GM18909 (cell line): Measurements from ENCODE around the gene FKBP9.
"Not testable (repeated sequence)": the region's sequence is repeated elsewhere in the genome, so short reads cannot be mapped to it uniquely, and the experiment has no call there.

ENCODE experiments used
- ATAC-seq: cut with Tn5 transposase; IDR thresholded peaks from one replicate; pipeline ENCODE4 v1.9.1; 2021; ENCODE audit warnings: mild to moderate bottlenecking; ENCODE audit not compliant: unreplicated experiment, poor library complexity

Gene FKBP9

DNA sequence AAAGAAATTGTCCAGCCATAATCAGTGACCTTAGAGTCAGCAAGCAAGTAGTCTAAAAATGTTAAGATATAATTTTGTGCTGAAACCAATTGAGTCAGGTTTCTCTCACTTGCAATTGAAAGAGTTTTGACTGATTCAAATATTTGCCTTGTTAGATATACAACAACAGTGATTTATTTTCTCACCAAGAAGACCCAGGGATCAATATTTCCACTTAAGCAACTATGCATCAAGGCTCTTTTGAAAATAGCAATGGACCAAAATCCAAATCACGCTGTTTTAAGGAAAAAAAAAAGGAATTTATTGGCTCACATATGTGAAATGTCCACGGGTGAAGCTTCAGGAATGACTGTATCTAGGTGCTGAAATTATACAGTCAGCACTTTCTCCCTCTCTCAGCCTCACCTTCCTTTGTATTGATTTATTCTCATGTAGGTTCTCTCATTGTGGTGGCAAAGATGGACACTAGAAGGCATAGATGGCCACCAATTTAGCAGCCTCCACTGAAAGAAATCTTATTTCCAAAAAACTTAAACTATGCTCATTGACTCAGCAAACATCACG, 9.7 kb upstream of the FKBP9 start:
- ATAC-seq, result no peak

DNA sequence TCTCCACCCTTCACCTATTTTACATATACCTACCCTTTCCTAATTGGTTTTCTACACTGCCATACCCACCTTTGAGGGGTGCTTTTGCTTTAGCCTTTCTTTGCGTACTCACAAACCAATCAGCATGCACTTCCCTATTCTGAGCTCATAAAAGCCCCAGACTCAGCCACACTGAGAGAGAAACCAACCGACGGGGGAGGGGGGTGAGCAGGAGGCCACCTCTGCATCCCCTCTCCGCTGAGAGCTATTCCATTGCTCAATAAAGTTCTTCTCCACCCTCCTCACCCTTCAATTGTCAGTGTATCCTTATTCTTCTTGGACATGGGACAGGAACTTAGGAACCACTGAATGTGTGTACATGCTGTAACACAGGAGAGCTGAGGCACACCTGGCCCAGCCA, 9.0 kb upstream of the FKBP9 start:
- no peak for ATAC-seq

DNA sequence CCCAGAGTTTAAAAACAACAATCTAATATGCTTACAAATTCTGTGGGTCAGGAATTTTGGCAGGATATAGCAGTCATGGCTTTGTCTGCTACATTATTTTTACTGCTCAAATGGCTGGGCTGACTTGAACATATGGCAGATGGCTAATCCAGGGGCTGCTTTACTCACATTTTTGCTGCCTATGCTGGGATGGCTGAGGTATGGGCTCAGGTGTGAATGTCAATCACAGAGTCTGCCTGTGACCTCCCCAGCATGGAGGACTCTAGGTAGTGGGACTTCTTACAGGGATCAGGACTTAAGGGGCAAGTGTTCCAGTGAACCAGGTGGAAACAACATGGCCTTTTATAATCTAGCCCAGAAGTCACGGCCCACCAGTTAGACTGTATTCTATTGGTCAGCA, 4.4 kb upstream of the FKBP9 start:
- no peak for ATAC-seq

DNA sequence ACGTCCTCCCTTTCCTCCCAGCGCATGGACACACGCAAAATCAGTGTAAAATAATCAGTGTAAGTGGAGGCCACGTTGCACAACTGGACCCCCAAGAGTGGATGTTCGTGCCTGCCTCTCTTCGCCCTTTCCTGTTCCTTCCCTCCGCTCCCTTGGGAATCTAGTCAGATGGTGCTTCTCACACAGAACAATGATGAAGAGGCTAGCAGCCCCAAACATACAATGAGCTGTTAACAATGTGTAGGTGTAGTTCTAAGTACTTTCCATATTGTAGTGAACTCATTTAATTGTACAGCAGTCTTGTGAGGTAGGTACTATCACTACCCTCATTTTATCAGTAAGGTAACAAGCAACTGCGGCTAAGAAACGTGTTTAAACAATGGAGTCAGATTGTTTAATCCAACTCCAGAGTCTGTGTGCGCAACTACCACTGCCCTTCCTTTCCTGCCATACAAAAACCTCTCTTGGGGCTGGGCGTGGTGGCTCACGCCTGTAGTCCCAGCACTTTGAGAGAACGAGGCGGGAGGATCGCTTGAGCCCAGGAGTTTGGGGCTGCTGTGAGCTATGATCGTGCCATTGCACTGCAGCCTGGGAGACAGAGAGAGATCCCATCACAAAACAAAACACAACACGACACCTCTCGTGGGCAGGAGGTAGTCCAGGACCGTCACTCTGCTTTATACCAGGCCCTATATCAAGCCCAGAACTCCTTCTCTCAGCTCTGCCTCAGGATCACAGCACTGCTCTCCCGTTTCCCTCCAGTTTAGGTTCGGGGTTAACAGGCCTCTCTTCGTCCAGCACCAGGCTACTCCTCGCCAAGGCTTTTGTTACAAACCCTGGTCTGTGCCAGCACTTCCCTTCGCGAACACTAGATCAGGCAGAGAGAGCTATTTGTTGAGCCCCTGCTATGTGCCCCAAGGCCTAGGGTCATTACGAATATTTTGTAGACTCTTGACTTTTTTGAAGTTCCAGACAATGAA, 1.1 kb downstream of the FKBP9 start:
- no peak for ATAC-seq

DNA sequence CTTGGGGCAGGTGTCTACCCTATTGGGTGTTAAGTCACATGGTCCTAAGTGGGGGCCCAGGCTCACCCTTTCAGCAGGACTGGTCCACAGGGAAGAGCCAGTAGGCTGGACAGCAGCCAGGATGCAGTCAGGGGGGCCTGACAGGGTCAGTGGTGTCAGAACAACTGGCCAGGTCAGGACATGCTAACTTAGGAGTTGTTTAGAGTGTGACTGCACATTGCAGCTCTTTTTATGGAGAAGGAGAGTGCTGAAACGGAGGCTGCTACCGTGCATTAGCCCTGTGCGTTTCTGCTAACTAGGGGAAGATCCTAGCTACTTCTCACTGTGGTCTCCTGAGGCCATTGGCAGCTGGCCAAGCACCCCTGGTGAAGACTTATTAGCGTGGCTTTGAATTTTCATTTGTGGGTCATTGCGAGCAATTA, 6.7 kb downstream of the FKBP9 start:
- not testable (repeated sequence) for ATAC-seq

DNA sequence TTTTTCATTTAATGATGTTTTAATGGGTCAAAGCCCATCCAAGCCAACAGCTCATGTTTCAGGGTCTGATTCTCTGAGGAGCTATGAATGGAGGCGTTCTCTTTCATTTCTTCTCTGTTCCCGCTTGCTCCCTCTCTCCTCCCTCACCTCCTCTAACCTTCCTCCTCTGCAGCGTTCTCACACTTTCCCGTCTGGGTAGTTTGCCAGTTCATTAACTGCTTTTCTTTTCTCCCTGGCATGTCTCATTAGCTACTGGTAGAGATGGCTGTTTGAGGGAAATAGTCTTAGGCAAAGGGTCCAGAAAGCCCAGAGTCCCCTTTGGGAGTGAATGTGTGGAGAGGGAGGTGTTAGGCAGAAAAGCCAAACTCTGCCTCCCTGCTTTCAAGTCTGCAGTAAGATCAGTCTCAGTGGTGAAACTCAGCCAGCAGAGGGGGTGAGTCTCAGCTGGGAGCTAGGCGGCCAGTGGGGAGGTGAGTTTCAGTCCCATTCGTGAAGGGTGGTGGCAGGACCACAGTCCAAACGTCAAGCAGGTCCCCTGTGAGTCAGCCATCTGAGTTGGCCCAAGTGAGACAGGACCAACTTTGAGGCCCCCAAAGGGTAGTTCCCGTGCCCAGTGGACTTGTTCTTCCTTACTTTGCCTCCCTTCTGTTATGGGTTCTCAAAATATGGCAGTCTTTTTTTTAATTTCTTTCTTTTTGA, 7.4 kb downstream of the FKBP9 start:
- peak; percentile 99 for ATAC-seq

DNA sequence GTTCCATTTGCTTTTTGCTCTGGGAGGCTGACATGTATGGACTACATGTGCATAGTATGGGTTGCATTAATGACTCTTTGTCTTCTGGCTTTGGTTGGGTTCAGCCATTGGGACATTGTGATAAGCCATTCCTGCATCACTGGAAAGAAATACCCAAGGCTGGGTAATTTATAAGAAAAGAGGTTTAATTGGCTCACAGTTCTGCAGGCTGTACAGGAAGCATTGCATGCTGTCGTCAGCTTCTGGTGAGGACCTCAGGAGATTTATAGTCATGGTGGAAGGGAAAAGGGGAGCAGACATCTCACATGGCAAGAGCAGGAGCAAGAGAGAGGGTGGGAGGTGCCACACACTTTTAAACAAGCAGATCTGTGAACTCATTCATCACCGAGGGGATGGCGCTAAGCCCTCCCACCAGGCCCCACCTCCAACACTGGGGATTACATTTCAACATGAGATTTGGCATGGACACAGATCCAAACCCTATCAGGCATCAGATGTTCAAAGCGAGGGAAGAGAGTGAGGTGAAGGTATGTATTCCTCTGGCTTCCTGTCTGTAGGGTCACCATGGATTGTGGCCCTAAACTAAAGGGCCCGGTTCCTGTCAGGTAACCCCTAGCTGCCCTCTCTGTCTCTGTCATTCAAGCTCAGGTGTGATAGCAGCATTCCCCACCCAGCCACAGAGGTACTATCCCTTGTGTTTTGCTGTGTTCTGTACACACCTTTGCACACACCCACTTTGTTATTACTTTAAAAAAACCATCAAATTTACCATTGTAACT, 9.4 kb downstream of the FKBP9 start:
- not testable (repeated sequence) for ATAC-seq

DNA sequence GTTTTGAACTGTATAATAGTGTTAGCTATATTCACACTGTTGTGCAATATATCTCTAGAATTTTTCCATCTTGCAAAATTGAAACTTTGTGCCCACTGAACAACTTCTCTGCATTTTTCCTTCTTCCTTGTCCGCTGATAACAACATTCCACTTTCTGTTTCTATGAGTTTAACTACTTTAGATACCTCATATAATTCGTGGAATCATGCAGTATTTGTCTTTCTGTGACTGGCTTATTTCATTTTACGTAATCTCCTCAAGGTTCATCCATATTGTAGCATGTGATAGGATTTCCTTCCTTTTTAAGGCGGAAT, 10.0 kb downstream of the FKBP9 start:
- not testable (repeated sequence) for ATAC-seq

DNA sequence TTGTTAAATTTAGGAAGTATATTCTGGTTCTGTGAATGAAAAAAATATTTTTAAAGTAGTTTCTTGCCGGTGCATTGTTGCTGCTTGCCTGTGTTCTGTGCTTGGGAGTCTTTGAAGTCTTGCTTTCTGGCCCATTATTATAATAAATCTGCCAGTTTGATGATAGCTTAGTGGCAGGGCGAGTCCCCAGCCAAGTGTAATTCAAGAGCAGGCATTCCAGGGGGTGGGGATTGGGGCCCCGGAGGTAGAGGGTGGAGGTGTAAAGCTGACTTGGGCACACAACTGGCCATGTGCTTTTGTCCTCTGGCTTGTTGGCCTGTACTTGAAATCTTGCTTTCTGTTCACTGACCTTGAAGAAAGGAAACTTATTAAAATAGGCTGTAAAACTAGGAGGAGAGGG, 14.7 kb downstream of the FKBP9 start:
- not testable (repeated sequence) for ATAC-seq

DNA sequence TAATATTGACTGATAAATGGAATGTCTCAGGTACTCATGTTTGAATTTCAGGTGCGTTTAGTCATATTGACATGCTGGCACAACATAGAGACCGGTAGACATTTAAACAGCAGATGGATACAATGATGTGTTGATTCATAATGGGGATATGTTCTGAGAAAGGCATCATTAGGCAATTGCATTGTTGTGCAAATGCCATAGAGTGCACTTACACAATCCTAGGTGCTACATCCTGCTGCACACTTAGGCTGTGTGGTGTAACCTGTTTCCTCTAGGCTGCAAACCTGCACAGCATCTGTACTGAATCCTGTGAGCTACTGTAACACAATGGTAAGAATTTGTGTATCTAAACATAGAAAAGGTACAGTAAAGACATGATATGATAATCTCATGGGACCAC, 19.9 kb downstream of the FKBP9 start:
- not testable (repeated sequence) for ATAC-seq

DNA sequence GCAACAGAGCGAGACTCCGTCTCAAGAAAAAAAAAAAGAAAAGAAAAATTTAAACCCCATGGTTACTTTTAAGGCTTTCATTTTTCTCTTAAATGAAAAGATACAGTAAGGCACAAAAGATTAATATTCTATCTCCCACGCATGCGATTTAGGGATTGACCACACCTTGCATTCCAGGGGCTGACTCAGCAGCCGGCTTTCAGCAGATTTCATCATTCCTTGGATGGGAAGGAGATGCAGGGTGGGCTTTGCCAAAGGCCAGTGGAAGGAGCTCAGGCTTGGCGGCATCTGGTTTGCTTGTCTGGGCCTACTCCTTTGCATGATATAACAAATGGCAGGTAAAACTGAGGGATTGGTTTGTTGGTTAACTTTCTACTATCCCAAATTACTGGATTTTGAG, 22.0 kb downstream of the FKBP9 start:
- not testable (repeated sequence) for ATAC-seq

DNA sequence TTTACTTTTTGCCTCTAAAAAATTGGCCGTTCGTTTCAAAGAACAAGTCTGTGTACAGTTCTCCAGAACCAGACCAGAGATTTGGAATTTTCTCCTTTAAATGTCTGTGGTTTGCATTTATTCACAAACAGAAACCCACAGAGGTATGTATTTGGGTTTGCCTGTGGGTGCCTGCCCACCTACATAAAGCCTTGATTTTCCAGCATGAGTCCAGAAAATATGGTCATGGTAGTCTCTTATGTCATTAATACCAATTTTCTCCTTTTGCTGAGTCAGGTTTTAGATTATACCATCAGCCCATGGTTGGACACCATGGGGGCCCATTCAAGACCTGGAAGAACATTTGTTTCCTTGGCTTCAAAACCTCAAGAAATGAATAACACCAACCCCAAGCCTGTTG, 22.7 kb downstream of the FKBP9 start:
- not testable (repeated sequence) for ATAC-seq

DNA sequence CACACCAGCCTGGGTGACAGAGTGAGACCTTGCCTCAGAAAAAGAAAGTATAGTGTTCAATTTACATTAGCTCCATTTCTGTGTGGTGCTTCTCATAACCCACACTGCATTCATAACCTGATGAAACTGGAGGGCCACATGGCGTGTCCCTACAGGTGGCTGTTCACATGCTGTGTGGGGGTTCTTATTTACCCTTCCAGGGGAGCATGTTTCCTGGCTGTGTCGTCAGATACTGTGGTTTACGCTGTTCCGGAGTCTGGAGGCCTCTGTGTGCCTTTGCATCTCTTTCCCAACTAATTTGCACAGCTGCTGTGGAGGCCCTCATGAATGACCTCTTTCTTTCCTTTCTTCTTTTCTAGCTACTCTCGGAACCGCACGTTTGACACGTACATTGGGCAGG, 30.9 kb downstream of the FKBP9 start:
- ATAC-seq, result peak; percentile 76

DNA sequence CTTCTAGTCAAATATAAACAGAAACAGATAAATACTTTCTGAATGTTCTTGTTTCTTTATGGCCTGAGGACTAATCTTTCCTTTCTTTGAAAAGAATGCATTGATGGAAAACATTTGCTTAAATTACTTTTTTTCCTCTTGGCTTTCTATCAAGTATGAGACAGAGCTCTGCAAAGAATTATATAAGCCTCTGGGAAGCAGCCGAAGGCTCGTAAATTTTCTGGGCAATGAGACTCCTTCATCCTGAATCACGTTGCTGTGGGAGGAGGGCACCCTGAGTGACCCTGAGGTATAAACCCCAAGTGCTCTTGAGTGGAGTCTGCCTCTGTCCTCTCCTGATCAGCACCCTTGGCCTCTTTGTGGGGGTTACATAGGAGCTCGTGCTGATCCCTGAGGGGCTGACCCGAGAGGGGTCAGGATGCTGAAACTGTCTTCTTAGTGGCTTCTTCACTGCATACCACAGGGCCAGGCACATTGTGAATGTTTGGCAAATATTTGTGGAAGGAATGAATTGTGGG, 33.9 kb downstream of the FKBP9 start:
- not testable (repeated sequence) for ATAC-seq

DNA sequence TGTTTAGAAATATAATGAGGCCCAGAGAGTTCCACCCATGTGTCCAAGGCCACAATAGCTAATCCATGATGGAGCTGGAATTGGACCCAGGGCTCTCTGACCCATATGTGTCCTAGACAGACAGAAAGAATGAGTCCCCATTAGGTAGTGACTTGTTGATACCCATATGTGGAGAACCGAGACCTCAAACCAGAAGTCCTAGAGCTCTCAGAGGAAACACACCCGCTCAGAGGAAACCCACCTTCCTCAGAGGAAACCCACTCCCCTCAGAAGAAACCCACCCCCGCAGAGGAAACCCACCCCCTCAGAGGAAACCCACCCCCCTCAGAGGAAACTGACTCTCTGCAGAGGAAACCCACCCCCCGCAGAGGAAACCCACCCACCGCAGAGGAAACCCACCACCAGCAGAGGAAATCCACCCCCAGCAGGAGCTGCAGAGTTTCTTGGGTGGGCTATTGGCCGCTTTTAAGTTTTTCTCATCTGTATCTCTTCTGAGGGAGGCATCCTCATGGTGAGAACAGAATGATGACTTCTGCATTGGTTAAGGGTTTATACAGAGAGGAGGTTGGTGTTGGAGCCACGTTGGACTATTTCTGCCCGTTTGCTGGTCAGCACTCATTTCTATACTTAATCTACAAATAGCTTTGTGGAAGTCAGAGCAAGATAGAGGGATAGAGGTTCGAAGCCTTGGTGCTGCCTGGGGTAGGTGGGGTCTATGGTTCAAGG, 34.9 kb downstream of the FKBP9 start:
- ATAC-seq, result not testable (repeated sequence)

DNA sequence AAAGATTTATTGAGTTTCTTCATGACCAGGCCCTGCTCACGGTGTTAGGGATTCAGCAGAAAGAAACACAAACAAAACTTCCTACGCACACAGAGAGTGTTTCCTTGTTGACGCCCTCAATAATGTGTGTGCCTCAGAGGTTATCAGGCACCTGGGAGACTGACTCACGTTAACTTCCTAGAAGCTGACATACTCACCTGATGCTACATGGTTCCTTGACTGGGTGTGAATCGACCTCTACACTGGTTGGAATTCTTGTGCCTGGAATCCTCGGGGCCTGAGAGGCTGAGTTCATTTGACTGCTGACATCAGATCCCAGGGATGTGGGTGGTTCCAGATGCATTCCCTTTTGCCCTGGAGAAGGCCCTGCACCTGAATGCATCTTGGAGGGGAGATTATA, 35.5 kb downstream of the FKBP9 start:
- not testable (repeated sequence) for ATAC-seq

DNA sequence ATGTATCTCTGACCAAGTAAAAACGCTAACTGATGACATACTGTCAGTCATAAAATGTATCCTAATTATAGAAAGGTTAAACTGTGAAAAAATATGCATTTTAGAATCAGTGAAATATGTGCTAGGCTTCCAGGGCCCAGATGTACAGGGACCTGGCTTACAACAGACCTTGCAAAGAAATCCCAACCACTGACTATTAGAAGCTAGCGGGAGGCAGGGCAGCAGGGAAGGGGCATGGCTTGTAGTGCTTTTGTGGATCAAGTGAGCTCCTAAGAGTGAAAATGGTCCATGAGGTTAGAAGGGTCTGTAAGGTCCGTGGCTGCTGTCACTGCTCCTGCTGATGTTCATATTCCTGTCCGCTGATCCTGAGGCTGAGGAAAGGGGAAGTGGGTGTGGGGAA, 40.7 kb downstream of the FKBP9 start:
- not testable (repeated sequence) for ATAC-seq

DNA sequence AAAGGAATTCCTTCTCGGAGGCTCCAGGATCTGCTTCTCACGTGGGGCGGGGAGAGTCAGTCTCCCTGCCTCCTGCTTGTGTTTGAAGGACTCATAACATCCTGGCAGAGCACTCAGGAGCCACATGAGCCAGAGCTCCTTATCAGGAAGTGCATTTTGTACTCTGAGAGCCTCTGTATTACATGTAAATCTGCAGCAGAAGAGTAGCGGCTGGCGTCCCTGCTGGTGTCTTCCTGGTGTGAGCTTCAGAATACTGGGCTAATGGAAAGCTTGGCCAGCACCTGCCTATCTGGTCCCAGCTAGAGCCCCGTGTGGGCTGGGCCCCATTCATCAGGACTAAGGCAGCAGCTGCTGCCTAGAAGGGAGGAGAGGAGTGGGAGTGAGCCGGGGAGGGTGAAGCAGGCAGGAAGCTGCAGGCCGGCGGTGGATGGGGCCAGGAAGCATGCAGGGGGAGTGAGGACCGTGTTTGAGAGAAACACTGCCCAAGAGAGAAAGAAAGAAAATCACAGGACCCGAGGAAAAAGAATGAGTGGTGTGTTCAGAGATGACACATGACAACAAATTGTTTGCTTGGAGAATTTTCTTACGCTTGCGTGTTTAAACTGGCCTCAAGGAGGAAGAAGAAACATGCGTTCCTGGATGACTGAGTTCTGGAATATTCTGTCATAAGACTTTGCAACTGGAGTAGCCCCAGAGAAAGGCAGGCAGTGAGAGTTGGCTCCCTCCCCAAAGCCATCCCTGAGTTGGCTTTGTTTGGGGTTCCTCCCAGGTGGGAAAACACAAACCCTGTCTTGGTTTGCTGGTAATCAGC, 41.3 kb downstream of the FKBP9 start:
- peak; percentile 64 for ATAC-seq

DNA sequence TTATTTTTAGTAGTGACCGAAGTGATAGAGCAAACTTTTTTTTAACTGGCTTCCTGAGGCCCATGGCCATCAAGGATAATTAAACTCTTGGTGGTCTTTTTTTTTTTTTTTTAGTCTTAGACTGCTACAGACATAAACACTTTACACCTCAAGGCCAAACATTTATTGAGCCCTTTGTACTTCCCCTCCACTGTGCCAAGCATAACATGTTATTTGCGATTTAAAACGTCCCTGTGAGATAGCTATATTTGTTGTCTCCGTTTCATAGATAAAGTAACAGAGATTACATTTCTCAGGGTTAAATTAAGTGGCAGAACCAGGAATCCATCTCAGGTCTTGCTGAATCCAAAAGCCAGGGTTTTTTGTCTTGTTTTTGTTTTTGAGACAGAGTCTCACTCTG, 42.1 kb downstream of the FKBP9 start:
- ATAC-seq, result not testable (repeated sequence)
